Mucosa of descending colon (tissue), 3 donors: Measurements from ENCODE around the gene FRAT1. TPM values are rescaled to one million over a fixed set of nuclear protein-coding genes. Genes with fewer than 3 reads are reported as not detected.

Experiments used
- ATAC-seq: fragments of 200-7000 bp; cut with Tn5 transposase; one replicate; pipeline ENCODE4 v1.9.1; 2020; ENCODE audit warnings: mild to moderate bottlenecking, moderate library complexity
- DNase-seq, 3 donors: peaks; one replicate each; pipeline ENCODE4 v3.0.0-alpha.2; 2020
- H3K36me3 ChIP-seq: fragments of 200-600 bp; one replicate; pipeline ENCODE4 v1.8.0; 2021; ENCODE audit warnings: low read depth, mild to moderate bottlenecking
- H3K4me1 ChIP-seq: fragments of 200-600 bp; one replicate; pipeline ENCODE4 v1.8.0; 2021; ENCODE audit warnings: low read depth, mild to moderate bottlenecking
- H3K4me3 ChIP-seq: fragments of 200-600 bp; one replicate; pipeline ENCODE4 v1.8.0; 2021; ENCODE audit warnings: mild to moderate bottlenecking
- H3K9me3 ChIP-seq: fragments of 200-600 bp; one replicate; pipeline ENCODE4 v1.8.0; 2021; ENCODE audit warnings: mild to moderate bottlenecking
- intact Hi-C, 2 donors: fragments of 100-400 bp; cut with DNase I in 1 of 2; cut with micrococcal nuclease in 1 of 2; formaldehyde crosslinking; loops; one replicate each; pipeline versions ENCODE4 v1.11.0 to v1.11.1; 2022; cut with DNase I, micrococcal nuclease
- total RNA-seq, 3 donors: library from RNA; stranded (reverse); fragmentation: NEBNext Ultra II Directional in 2 of 3; extraction: Animal tissue kit (Norgen Biotek cat#: 25700) in 2 of 3; gene quantifications; one replicate each; pipeline versions ENCODE4 v1.2.1 to v1.2.4, GENCODE V29; 2021 to 2023
- TF ChIP-seq, protein P1 (sequence below): fragments of 200-600 bp; IDR thresholded peaks from one replicate; pipeline ENCODE4 v1.8.0; 2022; ENCODE audit warnings: antibody characterized with exemption, mild to moderate bottlenecking
- donor health status: DM: no; HTN: no; CAD: no; lungs with moderate emphysema.
- donor health status: DM: no; HTN: no; CAD: no.
- donor health status: DM: no; HTN: yes; CAD: no.

FRAT1 gene
- total RNA-seq, 3 donors from 2014 or later: 4.7 to 9.6 (median 7.2) TPM

DNA sequence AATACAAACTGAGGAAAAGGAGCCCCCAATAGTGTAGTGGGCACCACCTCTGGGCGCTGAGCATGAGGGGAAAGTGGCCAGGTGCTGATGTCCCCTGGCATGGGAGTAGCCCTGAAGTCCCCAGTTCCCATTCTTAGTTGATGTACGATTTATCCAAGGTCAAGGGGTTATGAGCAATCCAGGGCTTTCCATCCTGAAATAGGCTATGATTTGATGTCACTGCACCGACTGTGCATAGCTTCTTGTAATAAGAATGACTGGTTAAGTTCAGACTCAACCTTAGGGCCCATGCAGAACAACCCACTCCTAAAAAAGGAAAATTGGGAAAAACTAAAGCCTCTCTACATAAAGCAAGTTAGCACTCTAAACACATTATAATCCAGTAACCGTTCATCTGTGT is 4.4 kb downstream of the FRAT1 start:
- no peak for DNase-seq
- ATAC-seq: no peak

DNA sequence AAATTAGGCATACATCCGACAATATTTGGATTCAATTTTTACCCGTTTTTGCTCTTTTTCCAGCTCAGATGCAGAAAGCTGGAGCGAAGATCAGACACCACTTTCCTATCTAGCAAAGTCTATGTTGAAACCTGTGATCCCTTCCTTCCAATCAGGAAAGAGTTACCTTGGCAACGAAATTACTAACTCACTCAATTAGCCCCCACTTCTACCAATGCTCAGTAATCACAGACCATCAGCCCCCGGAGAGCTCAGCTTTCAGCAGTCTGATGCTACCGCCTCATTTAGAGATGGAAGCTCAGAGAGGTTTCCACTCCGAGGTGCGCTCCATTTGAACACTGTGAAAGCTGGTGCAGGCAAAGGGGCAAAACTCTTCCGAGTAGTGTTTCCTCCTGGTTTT is 6.7 kb downstream of the FRAT1 start:
- no peaks in the 10 kb centered on the region for H3K9me3 ChIP-seq
- H3K4me3 ChIP-seq: no peak overlapping the region
- TF ChIP-seq, protein P1, sequence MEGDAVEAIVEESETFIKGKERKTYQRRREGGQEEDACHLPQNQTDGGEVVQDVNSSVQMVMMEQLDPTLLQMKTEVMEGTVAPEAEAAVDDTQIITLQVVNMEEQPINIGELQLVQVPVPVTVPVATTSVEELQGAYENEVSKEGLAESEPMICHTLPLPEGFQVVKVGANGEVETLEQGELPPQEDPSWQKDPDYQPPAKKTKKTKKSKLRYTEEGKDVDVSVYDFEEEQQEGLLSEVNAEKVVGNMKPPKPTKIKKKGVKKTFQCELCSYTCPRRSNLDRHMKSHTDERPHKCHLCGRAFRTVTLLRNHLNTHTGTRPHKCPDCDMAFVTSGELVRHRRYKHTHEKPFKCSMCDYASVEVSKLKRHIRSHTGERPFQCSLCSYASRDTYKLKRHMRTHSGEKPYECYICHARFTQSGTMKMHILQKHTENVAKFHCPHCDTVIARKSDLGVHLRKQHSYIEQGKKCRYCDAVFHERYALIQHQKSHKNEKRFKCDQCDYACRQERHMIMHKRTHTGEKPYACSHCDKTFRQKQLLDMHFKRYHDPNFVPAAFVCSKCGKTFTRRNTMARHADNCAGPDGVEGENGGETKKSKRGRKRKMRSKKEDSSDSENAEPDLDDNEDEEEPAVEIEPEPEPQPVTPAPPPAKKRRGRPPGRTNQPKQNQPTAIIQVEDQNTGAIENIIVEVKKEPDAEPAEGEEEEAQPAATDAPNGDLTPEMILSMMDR: no peak
- no peaks in the 10 kb centered on the region for H3K36me3 ChIP-seq
- no peak for DNase-seq
- peaks cover 47% of the 10 kb centered on the region for H3K4me1 ChIP-seq
- intact Hi-C loops: no loop called here
- ATAC-seq: no peak

More for the DNA sequence above, 4.4 kb downstream of the FRAT1 start:
- TF ChIP-seq, protein P1: no peak
- H3K4me1 ChIP-seq: peaks cover 30% of the 10 kb centered on the region
- no peaks in the 10 kb centered on the region for H3K9me3 ChIP-seq
- intact Hi-C loops: no loop called here
- no peaks in the 10 kb centered on the region for H3K36me3 ChIP-seq
- H3K4me3 ChIP-seq: no peak overlapping the region

DNA sequence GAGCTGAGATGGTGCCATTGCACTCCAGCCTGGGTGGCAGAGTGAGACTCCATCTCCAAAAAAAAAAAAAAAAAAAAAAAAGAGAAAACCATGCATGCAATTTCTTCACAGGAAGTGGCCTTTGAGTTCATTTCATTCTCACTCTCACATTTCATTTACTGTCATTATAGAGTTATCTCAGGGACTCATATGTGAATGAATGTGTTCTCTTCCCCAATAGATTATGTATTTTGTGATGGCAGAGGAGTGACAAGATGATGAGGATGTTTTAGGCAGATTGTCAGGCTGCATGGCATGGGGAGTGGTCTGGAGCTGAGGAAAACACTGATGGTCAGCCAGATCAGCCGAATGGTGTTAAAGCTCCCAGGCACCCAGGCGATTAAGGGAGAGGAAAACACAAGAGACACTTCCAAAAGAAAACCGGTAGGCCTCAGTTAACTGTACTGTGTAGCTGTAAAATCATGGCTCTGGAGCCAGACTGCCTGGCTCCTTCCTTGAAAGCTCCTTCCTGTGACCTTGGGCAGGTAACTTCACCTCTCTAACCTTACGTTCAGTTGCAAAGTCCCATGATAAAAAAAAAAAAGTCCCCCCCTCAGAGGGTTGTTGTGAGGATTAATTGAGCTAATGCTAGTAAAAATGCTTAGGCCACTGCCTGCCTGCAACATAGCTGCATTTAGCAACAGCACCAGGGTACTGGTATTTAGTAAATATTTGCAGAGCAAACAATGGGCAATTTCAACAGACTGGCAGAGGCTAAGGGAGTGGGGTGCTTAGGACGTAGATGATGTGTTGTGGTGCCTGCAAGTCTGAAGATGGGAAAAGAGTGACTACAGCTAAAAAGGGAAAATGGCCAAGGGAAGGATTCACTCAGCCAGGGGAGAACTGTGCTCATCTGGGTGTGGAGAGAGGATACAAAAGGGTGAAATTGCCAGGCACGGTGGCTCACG is 8.6 kb downstream of the FRAT1 start:
- TF ChIP-seq, protein P1: no peak
- DNase-seq: peak in 1 of 3 donors; percentile 42
- ATAC-seq: peak; percentile 74
- Histone ChIP-seq H3K4me3 (no peak overlapping the region), H3K4me1 (peaks cover 53% of the 10 kb centered on the region), H3K9me3 (no peaks in the 10 kb centered on the region), H3K36me3 (no peaks in the 10 kb centered on the region)
- intact Hi-C loops: no loop called here

DNA sequence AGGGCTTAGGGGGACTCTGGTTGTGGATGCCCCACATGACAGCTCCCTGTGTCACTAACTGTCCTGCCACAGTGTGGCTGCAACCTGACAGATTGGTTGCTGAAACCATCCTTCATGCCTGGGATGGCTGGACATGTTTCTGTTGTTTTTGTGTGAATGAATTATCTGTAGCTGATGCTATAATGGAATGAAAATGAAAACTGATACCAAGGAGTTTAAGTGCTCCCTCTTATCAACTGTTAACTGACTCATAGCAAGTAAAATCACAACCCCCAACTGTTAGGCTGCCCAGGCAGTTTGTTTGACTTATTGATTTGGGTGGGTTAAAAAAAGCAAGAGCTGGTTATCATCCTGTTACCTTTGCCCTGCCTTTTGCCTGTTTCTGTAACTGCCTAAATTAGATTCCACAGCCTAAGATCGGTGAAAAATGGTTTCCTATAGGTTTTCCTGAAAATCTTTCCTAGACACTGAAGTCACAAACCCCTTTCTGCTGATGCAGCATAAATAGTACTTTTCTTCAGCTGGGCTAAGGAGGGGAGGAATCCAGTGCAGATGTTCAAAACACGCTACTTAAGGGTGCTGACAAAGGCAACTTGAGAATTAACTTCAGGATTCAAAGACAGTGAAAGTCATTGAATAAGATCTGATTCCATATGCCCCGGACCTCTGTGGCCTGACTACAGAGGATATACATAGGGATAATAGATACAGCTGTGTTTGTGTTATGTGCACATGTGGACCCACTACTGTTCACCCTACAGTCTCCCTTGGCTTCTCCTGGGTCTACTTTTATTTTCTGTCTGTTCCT is 9.8 kb downstream of the FRAT1 start:
- Histone ChIP-seq H3K9me3 (no peaks in the 10 kb centered on the region), H3K4me3 (no peak overlapping the region), H3K4me1 (peaks cover 53% of the 10 kb centered on the region), H3K36me3 (no peaks in the 10 kb centered on the region)
- intact Hi-C loops: no loop called here
- ATAC-seq (no peak), DNase-seq (no peak)
- TF ChIP-seq, protein P1: no peak

DNA sequence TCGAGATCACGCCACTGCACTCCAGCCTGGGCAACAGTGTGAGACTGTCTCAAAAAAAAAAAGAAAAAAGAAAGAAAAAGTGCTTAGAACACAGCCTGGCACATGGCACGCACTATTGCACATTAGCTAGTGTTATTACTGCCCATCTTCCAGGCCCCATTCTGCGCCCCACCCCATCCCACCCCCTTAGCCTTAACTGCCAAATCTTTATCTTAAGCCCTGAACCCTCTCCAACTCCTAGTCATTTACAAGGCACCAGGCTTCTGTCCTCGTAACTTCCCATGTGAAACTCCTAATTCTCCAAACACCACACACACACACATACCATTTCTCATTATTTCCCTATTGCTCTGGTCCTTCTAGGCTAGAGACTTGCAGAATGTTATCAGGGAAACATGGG is 10.7 kb downstream of the FRAT1 start:
- ATAC-seq (no peak), DNase-seq (no peak)
- Histone ChIP-seq H3K36me3 (no peaks in the 10 kb centered on the region), H3K9me3 (no peaks in the 10 kb centered on the region), H3K4me3 (no peak overlapping the region), H3K4me1 (peaks cover 53% of the 10 kb centered on the region)
- intact Hi-C loops: no loop called here
- TF ChIP-seq, protein P1: no peak
